GM12874 (cell line): Measurements from ENCODE around the gene SSU72.

Experiments
- TF ChIP-seq, protein P1 (sequence below): IDR thresholded peaks from 2 replicates; pipeline ENCODE4 v1.5.1; 2011; ENCODE audit warnings: low read depth, mild to moderate bottlenecking, control low read depth, low read length, moderate library complexity; ENCODE audit not compliant: insufficient read depth

Gene SSU72

DNA sequence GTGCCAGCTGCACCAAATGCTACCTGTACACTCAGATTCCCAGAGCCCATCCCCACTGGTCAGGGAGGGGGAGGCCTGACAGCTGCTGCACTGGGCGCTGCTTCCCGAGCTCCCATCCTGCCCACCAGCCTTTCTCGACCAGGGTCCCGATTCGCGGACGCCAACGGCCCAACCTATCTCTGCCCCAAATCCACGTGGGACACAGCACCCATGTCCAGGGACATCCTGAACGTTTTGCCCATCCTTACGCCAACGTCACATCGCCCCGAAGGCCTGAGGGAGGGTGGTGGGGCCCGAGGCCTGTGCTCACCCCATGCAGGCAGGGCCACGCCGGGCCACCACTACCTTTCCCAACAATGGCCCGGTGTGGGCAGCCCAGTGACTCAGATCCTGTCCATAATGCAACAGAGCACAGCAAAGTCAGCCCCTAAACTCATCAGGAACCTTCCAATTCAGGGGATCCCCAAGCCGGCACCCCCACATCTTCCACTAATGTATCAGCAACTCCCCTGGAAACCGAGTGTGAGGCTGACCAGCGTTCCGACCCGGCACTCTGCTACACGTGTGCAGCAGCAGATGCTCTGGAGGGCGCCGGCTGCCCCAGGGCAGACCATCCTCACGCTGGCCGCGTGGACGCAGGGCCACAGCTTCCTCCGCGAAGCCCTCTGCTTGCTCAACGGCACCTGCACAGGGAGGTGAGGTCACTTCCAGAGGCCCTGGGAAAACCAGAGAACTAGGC lies 23.0 kb downstream of the SSU72 start:
- TF ChIP-seq, protein P1, sequence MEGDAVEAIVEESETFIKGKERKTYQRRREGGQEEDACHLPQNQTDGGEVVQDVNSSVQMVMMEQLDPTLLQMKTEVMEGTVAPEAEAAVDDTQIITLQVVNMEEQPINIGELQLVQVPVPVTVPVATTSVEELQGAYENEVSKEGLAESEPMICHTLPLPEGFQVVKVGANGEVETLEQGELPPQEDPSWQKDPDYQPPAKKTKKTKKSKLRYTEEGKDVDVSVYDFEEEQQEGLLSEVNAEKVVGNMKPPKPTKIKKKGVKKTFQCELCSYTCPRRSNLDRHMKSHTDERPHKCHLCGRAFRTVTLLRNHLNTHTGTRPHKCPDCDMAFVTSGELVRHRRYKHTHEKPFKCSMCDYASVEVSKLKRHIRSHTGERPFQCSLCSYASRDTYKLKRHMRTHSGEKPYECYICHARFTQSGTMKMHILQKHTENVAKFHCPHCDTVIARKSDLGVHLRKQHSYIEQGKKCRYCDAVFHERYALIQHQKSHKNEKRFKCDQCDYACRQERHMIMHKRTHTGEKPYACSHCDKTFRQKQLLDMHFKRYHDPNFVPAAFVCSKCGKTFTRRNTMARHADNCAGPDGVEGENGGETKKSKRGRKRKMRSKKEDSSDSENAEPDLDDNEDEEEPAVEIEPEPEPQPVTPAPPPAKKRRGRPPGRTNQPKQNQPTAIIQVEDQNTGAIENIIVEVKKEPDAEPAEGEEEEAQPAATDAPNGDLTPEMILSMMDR = no peak

DNA sequence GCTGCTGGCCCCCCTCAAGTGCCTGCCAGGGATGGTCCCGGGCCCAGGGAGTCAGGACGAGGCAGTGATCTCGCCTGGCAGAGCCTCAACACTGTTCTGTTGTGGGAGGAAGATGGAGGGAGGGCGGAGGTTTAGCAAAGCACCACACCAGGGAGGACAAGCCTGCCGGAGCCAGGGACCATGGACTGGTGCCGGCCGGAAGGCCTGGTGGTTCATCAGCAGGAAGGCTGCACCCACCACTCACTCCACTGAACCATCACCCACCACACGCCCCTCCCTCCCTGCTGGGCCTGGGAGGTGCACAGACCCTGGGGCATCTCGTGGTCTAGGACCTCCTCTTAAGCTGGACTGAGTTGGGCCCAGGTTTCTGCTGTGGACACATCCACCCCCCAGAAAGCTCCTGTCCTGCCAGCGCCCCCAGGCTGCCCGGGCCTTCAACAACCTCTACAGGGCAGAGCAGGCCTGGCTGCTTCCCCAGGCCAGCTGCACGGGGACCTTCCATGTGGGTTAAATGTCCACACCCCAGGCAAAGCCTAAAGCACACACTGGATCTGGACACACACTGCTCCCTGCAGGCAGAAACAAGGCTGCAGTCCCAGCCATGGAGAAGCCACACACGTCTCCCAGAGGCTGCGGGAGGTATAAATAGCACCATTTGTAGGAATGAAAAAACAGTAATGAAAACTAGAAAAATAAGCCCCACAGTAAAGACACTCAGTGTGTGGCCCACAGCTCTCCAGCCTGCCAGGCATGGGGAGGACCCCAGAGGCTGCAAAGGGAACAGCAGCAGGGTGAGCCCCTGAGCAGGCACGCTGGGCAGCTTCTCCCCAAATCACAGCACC lies 23.9 kb downstream of the SSU72 start:
- TF ChIP-seq, protein P1 = peak; percentile 32; the same call in 1 of the 2 replicates

DNA sequence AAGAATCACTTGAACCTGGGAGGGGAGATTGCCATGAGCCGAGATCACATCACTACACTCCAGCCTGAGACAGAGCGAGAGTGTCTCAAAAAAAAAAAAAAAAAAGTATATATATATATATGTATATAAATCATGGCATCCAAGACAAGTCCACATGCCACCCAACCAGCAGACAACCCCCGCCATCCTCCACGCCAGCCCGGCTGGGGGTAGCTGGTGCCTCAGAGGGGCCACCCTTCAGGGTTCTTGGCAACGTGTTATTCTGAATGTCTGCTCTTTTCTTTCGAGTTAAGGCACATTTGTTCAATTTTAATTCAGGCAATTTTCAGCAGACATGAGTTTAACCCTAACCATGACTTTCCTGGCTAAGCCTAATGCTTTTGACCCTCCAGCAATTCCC lies 24.6 kb downstream of the SSU72 start:
- TF ChIP-seq, protein P1 = no peak

DNA sequence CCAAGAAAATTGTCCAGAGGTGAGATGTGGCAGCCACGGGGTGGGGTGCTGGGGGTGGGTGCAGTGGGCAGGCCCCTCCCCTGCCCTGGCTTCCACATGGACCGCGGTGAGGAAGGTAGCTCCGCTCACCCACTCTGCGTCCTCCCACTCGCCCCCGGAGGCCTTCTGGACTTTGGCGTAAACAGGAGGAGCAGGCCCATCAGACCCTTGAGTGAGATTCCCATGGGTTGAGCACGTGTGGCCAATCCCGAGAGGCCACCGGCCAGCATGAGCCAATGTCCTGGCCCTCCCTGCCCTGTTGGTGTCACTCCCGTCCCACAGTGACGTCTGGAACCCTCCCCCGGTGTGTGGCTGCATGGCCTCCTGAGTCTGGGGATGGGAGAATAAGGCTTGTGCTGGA lies 26.1 kb downstream of the SSU72 start:
- TF ChIP-seq, protein P1 = no peak

DNA sequence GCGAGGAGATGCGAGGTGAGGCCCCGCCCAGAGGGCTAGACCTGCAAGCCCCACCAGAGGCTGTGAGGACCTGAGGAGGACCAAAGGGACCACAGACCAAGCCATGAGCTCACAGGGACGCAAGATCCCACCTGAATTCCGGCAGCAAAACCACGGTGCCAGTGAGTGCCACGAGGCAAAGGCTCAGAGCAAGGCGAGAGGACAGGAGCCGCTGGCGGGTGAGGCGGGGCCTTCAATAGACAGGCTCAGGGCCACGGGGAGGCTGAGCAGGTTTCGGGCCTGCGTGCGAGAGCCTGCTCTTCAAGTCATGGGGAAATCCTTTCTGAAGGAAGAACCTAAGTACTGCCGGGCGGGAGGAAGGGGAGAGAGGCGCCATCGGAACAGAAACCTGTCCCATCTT lies 27.2 kb downstream of the SSU72 start:
- TF ChIP-seq, protein P1 = no peak

GRCh38 chr1:1547011-1547410 lies 27.7 kb downstream of the SSU72 start:
- TF ChIP-seq, protein P1 = no peak

DNA sequence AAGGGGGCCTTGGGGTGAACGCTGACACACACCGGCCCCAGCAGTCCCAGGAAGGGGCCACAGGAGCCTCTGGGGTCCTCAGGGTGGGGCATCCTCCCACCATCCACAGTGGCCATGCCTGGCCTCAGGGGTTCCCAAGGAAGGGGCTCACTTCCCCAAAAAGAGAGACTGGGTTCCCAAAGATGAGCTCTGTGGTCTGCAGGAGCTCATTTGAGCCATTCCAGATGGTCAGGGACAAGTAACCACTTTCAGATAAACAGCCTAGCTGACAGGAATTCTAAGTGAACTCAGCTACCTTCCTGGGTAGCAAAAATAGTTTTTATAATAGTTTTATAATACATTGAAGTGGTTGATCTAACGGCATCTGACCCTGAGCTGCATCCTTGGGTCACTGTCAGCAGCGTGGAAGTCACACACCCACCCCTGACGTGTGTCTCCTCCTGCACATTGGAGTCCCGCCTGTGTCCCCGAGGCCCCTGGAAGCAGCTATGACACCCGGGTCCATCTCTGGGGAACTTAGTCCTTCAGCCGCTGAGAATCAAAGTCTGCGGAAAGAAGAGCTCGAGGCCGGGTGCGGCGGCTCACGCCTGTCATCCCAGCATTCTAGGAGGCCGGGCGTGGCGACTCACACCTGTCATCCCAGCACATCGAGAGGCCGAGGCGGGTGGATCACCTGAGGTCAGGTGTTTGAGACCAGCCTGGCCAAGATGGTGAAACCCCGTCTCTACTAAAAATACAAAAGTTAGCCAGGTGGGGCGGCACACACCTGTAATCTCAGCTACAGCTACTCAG lies 28.5 kb downstream of the SSU72 start:
- TF ChIP-seq, protein P1 = no peak
